HepG2 (cell line): ENCODE results near the gene TAGLN2. TPM values are rescaled to one million over a fixed set of nuclear protein-coding genes. Genes with fewer than 3 reads are reported as not detected.

Experiments
- ATAC-seq: fragments of 200-7000 bp; cut with Tn5 transposase; 3 replicates; pipeline ENCODE4 v1.9.1; 2020; ENCODE audit warnings: mild to moderate bottlenecking, moderate library complexity
- BruUV-seq: library from RNA; stranded (reverse); fragments of 400-500 nt; replicated peaks from 2 replicates; lab custom pipeline; 2021; lab: Mats Ljungman, UMichigan
- CTCF ChIA-PET: fragments of 300-600 bp; formaldehyde crosslinking; extraction: SDS; loops from one replicate; lab custom pipeline; 2021; ENCODE audit warnings: low total read pairs, inconsistent platforms, low intra/inter-chr PET ratio; lab: Yijun Ruan, JAX
- POLR2A ChIA-PET: fragments of 350-600 bp; sonication (Branson Sonifier 250); formaldehyde crosslinking; loops from one replicate; lab custom pipeline; 2020; ENCODE audit warnings: antibody characterized with exemption, inconsistent platforms; lab: Yijun Ruan, JAX
- DNase-seq: peaks from one replicate; pipeline ENCODE4 v3.0.0-alpha.2; 2015; ENCODE audit warnings: low spot score
- FAIRE-seq: peaks from 3 replicates; lab custom pipeline; 2011; peaks lifted over from hg19 to GRCh38; lab: Jason Lieb, UNC
- H2AFZ ChIP-seq: one replicate; pipeline ENCODE4 v1.6.1; 2011; ENCODE audit warnings: low read length, inconsistent platforms
- H3K27ac ChIP-seq: fragments of 300-600 bp; 3 replicates; pipeline ENCODE4 v1.8.0; 2011; ENCODE audit warnings: mixed run types, mild to moderate bottlenecking, mixed read lengths, low read length, inconsistent platforms; ENCODE audit not compliant: insufficient read depth; ENCODE audit errors: extremely low read length
- H3K27me3 ChIP-seq, 2 experiments: fragments of 200-600 bp in 1 of 2; 2 replicates in 1 of 2; 3 replicates in 1 of 2; pipeline versions ENCODE4 v1.6.0 to v1.8.0; 2011; ENCODE audit warnings: low read length in 2 of 2, mild to moderate bottlenecking in 2 of 2, moderate library complexity in 2 of 2, inconsistent platforms in 1 of 2; ENCODE audit not compliant: insufficient read depth in 2 of 2, control insufficient read depth in 1 of 2
- H3K36me3 ChIP-seq, 2 experiments: fragments of 200-600 bp in 1 of 2; replicated peaks in 1 of 2; 2 replicates in 1 of 2; 3 replicates in 1 of 2; pipeline versions ENCODE4 v1.5.1 to v1.8.0; 2011; ENCODE audit warnings: low read length in 2 of 2, inconsistent platforms in 1 of 2; ENCODE audit not compliant: insufficient read depth in 2 of 2, control insufficient read depth in 1 of 2
- H3K4me1 ChIP-seq: 2 replicates; pipeline ENCODE4 v1.5.1; 2012; ENCODE audit warnings: low read length, inconsistent platforms; ENCODE audit not compliant: insufficient read depth
- H3K4me2 ChIP-seq: 2 replicates; pipeline ENCODE4 v1.6.0; 2011; ENCODE audit warnings: low read depth, low read length, inconsistent platforms
- H3K4me3 ChIP-seq, 3 experiments: fragments of 200-600 bp in 1 of 3; sonication (generic), shearing (Covaris generic) in 1 of 3; replicated peaks in 1 of 3; 2 replicates each; pipeline ENCODE4 v1.5.1; 2011 to 2016; ENCODE audit warnings: low read length in 3 of 3, inconsistent platforms in 2 of 3, low read depth in 2 of 3, mild to moderate bottlenecking in 2 of 3, control low read depth in 1 of 3, mixed read lengths in 1 of 3; ENCODE audit not compliant: insufficient read depth in 1 of 3
- H3K79me2 ChIP-seq: one replicate; pipeline ENCODE4 v1.6.1; 2011; ENCODE audit warnings: low read length, inconsistent platforms; ENCODE audit not compliant: insufficient read depth
- H3K9ac ChIP-seq: 2 replicates; pipeline ENCODE4 v1.6.0; 2011; ENCODE audit warnings: mild to moderate bottlenecking, low read depth, low read length, inconsistent platforms; ENCODE audit not compliant: insufficient read depth
- H3K9me3 ChIP-seq: 2 replicates; pipeline ENCODE4 v1.5.1; 2012; ENCODE audit warnings: mild to moderate bottlenecking, low read length
- H4K20me1 ChIP-seq: 2 replicates; pipeline ENCODE4 v1.6.0; 2011; ENCODE audit warnings: inconsistent platforms, mild to moderate bottlenecking, low read length, moderate library complexity; ENCODE audit not compliant: insufficient read depth
- ADNP ChIP-seq: sonication (generic); formaldehyde crosslinking; IDR thresholded peaks from 2 replicates; pipeline ENCODE4 v1.4.0; 2020; ENCODE audit warnings: missing genetic modification reagents
- JUN ChIP-seq: sonication (generic); formaldehyde crosslinking; IDR thresholded peaks from 2 replicates; pipeline ENCODE4 v1.4.0; 2020; ENCODE audit warnings: mild to moderate bottlenecking, missing genetic modification reagents
- PAX8 ChIP-seq: sonication (generic); formaldehyde crosslinking; IDR thresholded peaks from 2 replicates; pipeline ENCODE4 v1.8.0; 2022; ENCODE audit warnings: mild to moderate bottlenecking, missing genetic modification reagents, borderline replicate concordance
- RCOR2 ChIP-seq: IDR thresholded peaks from 2 replicates; pipeline ENCODE4 v1.6.1; 2016; ENCODE audit warnings: missing biosample characterization, missing genetic modification reagents
- RORA ChIP-seq: sonication (generic); formaldehyde crosslinking; IDR thresholded peaks from 2 replicates; pipeline ENCODE4 v1.5.0; 2020; ENCODE audit warnings: mild to moderate bottlenecking, missing genetic modification reagents, moderate library complexity
- TRIM24 ChIP-seq: sonication (generic); formaldehyde crosslinking; IDR thresholded peaks from 2 replicates; pipeline ENCODE4 v1.8.0; 2022; ENCODE audit warnings: mild to moderate bottlenecking, missing genetic modification reagents
- ZBTB44 ChIP-seq: sonication (generic); formaldehyde crosslinking; IDR thresholded peaks from 2 replicates; pipeline ENCODE4 v1.4.0; 2020; ENCODE audit warnings: missing genetic modification reagents
- ZNF280B ChIP-seq: sonication (generic); formaldehyde crosslinking; IDR thresholded peaks from 2 replicates; pipeline ENCODE4 v1.5.0; 2020; ENCODE audit warnings: missing genetic modification reagents, mild to moderate bottlenecking, borderline replicate concordance
- WGBS: methylation state at CpG from one replicate; pipeline ENCODE4 v1.1.6; 2017; ENCODE audit warnings: low lambda C conversion rate; 5-methylcytosine and 5-hydroxymethylcytosine counted together
- in situ Hi-C: cut with HindIII; loops from 2 replicates; pipeline ENCODE4 v1.10.0; 2017; ENCODE audit warnings: low pct_unique_long_range_greater_than_20kb; ENCODE audit not compliant: extremely low pct_ligation_motif_present
- intact Hi-C: fragments of 100-400 bp; cut with micrococcal nuclease; formaldehyde crosslinking; loops from one replicate; pipeline ENCODE4 v1.10.0; 2022; ENCODE audit not compliant: unreplicated experiment
- polyA plus RNA-seq, 8 experiments: library from polyadenylated mRNA; depleted of rRNA in 3 of 8; stranded (reverse) in 7 of 8; unstranded in 1 of 8; fragments of >200 nt; fragmentation: Illumina TruSeq in 4 of 8; extraction: Trizol in 4 of 8; gene quantifications; 2 replicates each; pipeline versions ENCODE4 v1.2.1 to v1.2.3, GENCODE V29; 2011 to 2016; ENCODE audit warnings: low read depth in 4 of 8, missing spikeins in 1 of 8, mixed read lengths in 1 of 8; ENCODE audit not compliant: insufficient read depth in 1 of 8
- total RNA-seq, 5 experiments: library from RNA; depleted of rRNA; stranded (reverse); fragments of >200 nt; fragmentation: Illumina TruSeq; extraction: Trizol; gene quantifications; 2 replicates each; pipeline ENCODE4 v1.2.3, GENCODE V29; 2016; ENCODE audit warnings: low read depth in 1 of 5

TAGLN2 gene
- total and polyA plus RNA-seq, 2 of the 13 experiments (the other 11 are each of a cell fraction or from before 2014, with no cell fraction given), result 6.7 to 17.2 TPM

GRCh38 chr1:159890390-159890789 lies 34.9 kb downstream of the TAGLN2 start:
- POLR2A ChIA-PET, result no interaction called here
- TF ChIP-seq JUN (no peak), TRIM24 (CRISPR knock-in tag) (no peak), ADNP (CRISPR knock-in tag) (no peak), ZNF280B (CRISPR knock-in tag) (no peak), ZBTB44 (no peak), RORA (CRISPR knock-in tag) (no peak), RCOR2 (no peak), PAX8 (no peak)
- intact Hi-C loops, result no loop called here
- Histone ChIP-seq H4K20me1 (no peaks in the 10 kb centered on the region), H3K36me3 (no peaks in the 10 kb centered on the region), H3K9ac (no peak overlapping the region), H3K27ac (no peak overlapping the region), H3K9me3 (no peaks in the 10 kb centered on the region), H3K4me2 (no peak overlapping the region), H3K4me3 (no peak overlapping the region), H3K27me3 (peaks cover 0 to 3% of the 10 kb centered on the region in 2 experiments; a peak in 1 of 5 replicates), H3K4me1 (no peaks in the 10 kb centered on the region), H2AFZ (no peak overlapping the region), H3K79me2 (no peaks in the 10 kb centered on the region)
- ATAC-seq (no peak), DNase-seq (no peak), FAIRE-seq (no peak)
- no TSS peak for BruUV-seq
- CTCF ChIA-PET, result interaction anchor here (2.0 kb wide), 1 partner anchor 92 kb away, joined by 28 read pairs; no protein-coding TSS in a partner anchor
- in situ Hi-C loops, result loop anchor here (5.0 kb wide), 1 partner anchor 93 kb away; no protein-coding TSS in a partner anchor
- WGBS, result 64% methylated on average over 6 of the region's 8 CpGs
